Measurements from ENCODE around the gene ZFHX3.

DNA sequence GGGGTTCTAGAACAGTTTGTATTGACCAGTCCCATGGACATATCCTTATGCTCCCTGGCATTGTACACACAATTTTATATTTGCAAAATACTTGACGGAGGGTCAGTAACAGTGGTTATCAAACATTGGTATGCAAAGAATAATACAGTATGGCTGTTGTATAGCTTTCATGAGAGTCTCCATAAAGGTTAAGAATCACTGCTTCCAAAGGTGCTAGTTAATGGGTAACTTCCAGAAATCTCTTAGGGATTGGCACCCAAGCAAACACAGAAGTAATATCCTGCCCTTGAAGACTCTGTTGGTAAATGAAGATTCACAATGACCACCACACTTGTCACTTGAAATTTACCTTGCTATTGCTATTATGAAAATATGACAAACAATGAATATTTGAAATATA lies 239.2 kb downstream of the ZFHX3 start:
- TF ChIP-seq CTCF (IDR thresholded peaks at IDR 0.05; ENCODE audit: extremely low read depth in 1 of 2, insufficient read depth in 1 of 2, low read depth in 1 of 2, low read length in 2 of 2) (no peak), POLR2A (IDR thresholded peaks at IDR 0.05; ENCODE audit: low read depth, low read length) (no peak), MAX (IDR thresholded peaks at IDR 0.05; ENCODE audit: insufficient read depth, insufficient read length) (no peak), EZH2 (IDR thresholded peaks at IDR 0.05; ENCODE audit: borderline replicate concordance, low read depth, low read length, severe bottlenecking) (no peak), GATA2 (IDR thresholded peaks at IDR 0.05; ENCODE audit: insufficient read depth, insufficient read length, low read depth, low read length) (no peak), POLR2AphosphoS5 (IDR thresholded peaks at IDR 0.05; ENCODE audit: insufficient read depth, low read depth, low read length) (no peak), JUN (IDR thresholded peaks at IDR 0.05; ENCODE audit: borderline replicate concordance, insufficient read depth, insufficient read length, low read depth) (no peak), MYC (IDR thresholded peaks at IDR 0.05; ENCODE audit: low read depth, low read length) (no peak), FOS (IDR thresholded peaks at IDR 0.05; ENCODE audit: borderline replicate concordance, insufficient read depth, low read length) (no peak)

Measured in endothelial cell of umbilical vein (primary cell).